ENCODE data around the gene C1QL4. TPM values are rescaled to one million over a fixed set of nuclear protein-coding genes. Genes with fewer than 3 reads are reported as not detected.
"Not testable (repeated sequence)": the region's sequence is repeated elsewhere in the genome, so short reads cannot be mapped to it uniquely, and the experiment has no call there.

C1QL4 gene
- total RNA-seq, 1 donor from 2014 or later = 2.0 TPM

DNA sequence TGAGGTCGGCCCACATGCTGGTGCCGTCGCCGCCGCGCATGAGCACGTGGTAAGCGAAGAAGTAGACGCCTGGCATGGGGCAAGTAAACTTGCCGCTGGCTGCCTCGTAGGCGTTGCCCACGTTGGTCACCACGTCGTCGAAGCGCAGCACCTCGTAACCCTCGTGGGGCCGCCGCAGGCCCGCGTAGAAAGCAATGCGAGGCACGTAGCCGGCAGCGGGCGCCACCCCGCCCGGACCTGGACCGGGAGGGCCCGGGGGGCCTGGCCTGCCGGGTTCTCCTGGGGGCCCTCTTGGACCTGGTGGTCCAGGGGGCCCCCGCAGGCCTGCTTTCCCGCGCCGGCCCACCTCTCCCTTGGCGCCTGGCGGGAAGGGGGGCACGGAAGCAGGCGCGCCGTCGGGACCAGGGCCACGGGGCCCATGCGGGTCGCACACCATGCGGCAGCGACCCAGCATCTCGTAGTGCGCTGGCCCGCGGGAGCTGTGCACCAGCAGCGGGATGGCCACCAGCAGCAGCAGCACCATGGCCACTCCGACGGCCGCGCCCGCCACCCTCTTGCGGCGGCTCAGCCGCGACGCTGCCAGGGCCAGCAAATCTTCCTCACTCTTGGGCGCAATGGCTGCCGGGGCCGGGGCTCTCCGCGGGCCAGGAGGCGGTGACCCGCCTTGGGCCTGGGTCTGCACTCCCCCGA is 888 bp downstream of the C1QL4 start:
- TF ChIP-seq, protein P1, sequence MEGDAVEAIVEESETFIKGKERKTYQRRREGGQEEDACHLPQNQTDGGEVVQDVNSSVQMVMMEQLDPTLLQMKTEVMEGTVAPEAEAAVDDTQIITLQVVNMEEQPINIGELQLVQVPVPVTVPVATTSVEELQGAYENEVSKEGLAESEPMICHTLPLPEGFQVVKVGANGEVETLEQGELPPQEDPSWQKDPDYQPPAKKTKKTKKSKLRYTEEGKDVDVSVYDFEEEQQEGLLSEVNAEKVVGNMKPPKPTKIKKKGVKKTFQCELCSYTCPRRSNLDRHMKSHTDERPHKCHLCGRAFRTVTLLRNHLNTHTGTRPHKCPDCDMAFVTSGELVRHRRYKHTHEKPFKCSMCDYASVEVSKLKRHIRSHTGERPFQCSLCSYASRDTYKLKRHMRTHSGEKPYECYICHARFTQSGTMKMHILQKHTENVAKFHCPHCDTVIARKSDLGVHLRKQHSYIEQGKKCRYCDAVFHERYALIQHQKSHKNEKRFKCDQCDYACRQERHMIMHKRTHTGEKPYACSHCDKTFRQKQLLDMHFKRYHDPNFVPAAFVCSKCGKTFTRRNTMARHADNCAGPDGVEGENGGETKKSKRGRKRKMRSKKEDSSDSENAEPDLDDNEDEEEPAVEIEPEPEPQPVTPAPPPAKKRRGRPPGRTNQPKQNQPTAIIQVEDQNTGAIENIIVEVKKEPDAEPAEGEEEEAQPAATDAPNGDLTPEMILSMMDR (IDR thresholded peaks at IDR 0.05) = no peak
- TF ChIP-seq POLR2AphosphoS5 (IDR thresholded peaks at IDR 0.05; ENCODE audit: insufficient read depth in 1 of 2, low read depth in 1 of 2) = no peak
- TF ChIP-seq POLR2A (IDR thresholded peaks at IDR 0.05) = no peak
- Histone ChIP-seq H3K27ac (no peak overlapping the region), H3K36me3 (no peaks in the 10 kb centered on the region), H3K9me3 (no peaks in the 10 kb centered on the region), H3K27me3 (peaks cover 13% of the 10 kb centered on the region), H3K4me1 (peaks cover 39% of the 10 kb centered on the region), H3K4me3 (peak overlapping the region in 1 of 2 donors; percentile 35)
- intact Hi-C loops (cut with DNase I) = no loop called here
- DNase-seq (ENCODE audit: extremely low spot score in 2 of 2) = no peak

DNA sequence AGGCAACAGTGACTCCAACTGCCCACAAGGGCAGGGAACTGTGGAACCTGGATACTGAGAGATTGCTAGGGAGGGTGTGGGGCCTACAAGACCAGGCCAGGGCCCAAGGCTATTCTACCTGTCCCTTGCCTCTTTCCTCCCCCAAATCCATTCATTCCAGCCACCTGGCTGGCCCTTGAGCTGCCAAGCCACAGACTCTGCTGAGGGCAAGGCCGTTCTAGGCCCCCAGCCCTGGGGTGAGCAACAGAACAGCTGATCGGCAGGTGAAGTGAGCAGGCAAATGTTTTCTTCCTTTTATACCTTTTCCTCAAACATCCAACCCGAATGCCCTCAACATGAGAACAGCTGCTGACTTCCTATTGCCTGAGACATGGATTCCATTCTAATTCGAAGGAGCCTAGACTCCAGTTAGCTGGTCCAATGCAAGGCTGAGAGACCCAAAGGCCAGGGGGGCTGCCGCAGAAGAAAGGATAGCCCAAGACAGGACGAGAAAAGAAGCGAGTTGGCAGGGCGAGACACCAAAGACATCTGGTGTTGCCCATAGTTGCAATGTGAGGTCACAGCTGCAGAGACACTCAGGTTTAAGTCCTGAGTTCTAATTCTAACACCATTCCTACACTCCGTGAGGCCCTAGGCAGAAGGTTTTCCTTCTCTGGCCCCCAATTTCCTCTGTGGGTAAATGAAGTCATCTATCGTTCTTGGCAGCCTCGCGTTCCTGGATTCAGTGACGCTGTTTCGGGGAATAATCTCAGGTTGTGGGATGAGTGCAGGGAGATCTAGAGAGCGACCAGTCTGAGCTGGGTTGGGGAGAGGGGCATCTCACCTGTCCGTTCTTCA is 1.7 kb downstream of the C1QL4 start:
- DNase-seq (ENCODE audit: extremely low spot score in 2 of 2) = no peak
- H3K27me3 ChIP-seq = peaks cover 13% of the 10 kb centered on the region

DNA sequence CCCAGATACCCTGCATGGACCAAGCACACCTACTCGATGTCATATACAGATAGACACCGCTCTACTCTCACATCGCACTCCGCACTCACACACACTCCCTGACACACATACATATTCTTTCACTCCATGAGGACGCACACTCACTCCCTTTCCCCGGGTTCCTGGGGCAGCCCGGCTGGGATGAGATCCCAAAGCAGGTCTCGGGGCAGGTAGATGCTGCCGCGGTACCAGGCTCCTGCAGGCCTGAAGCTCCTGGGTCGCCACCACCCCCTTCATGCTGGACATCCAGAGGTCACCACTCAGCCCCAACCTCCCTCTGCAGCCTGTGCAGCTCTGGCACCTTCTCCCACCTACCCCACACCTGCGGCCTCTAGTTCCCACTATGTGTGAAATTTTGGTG is 2.3 kb downstream of the C1QL4 start:
- DNase-seq (ENCODE audit: extremely low spot score in 2 of 2) = no peak
- H3K27me3 ChIP-seq = peaks cover 13% of the 10 kb centered on the region

More for the DNA sequence above, 1.7 kb downstream of the C1QL4 start:
- intact Hi-C loops (cut with DNase I) = no loop called here
- peaks cover 42% of the 10 kb centered on the region for H3K4me1 ChIP-seq
- H3K4me3 ChIP-seq = no peak overlapping the region
- H3K27ac ChIP-seq = no peak overlapping the region
- TF ChIP-seq, protein P1 (IDR thresholded peaks at IDR 0.05) = no peak
- TF ChIP-seq POLR2AphosphoS5 (IDR thresholded peaks at IDR 0.05; ENCODE audit: insufficient read depth in 1 of 2, low read depth in 1 of 2) = no peak
- no peak for TF ChIP-seq POLR2A (IDR thresholded peaks at IDR 0.05)
- no peaks in the 10 kb centered on the region for H3K9me3 ChIP-seq
- no peaks in the 10 kb centered on the region for H3K36me3 ChIP-seq

GRCh38 chr12:49334226-49334625 is 2.8 kb downstream of the C1QL4 start:
- peaks cover 42% of the 10 kb centered on the region for H3K4me1 ChIP-seq
- intact Hi-C loops (cut with DNase I) = no loop called here
- DNase-seq (ENCODE audit: extremely low spot score in 2 of 2) = no peak
- H3K27ac ChIP-seq = no peak overlapping the region
- H3K9me3 ChIP-seq = no peaks in the 10 kb centered on the region
- H3K36me3 ChIP-seq = no peaks in the 10 kb centered on the region
- TF ChIP-seq POLR2A (IDR thresholded peaks at IDR 0.05) = no peak
- TF ChIP-seq POLR2AphosphoS5 (IDR thresholded peaks at IDR 0.05; ENCODE audit: insufficient read depth in 1 of 2, low read depth in 1 of 2) = no peak
- TF ChIP-seq, protein P1 (IDR thresholded peaks at IDR 0.05) = no peak
- H3K4me3 ChIP-seq = no peak overlapping the region
- H3K27me3 ChIP-seq = peaks cover 13% of the 10 kb centered on the region

More for the DNA sequence above, 2.3 kb downstream of the C1QL4 start:
- no peak for TF ChIP-seq POLR2AphosphoS5 (IDR thresholded peaks at IDR 0.05; ENCODE audit: insufficient read depth in 1 of 2, low read depth in 1 of 2)
- TF ChIP-seq, protein P1 (IDR thresholded peaks at IDR 0.05) = no peak
- no peak for TF ChIP-seq POLR2A (IDR thresholded peaks at IDR 0.05)
- Histone ChIP-seq H3K4me3 (no peak overlapping the region), H3K36me3 (no peaks in the 10 kb centered on the region), H3K9me3 (no peaks in the 10 kb centered on the region), H3K27ac (no peak overlapping the region), H3K4me1 (peaks cover 42% of the 10 kb centered on the region)
- intact Hi-C loops (cut with DNase I) = no loop called here

DNA sequence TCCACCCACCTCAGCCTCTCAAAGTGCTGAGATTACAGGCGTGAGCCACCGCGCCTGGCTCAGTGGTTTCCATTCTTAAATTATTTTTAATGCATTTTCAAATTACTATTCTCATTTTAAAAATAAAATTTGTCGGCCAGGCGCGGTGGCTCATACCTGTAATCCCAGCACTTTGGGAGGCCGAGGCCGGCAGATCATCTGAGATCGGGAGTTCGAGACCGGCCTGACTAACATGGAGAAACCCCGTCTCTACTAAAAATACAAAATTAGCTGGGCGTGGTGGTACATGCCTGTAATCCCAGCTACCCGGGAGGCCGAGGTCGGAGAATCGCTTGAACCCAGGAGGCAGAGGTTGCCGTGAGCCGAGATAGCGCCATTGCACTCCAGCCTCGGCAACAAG is 3.2 kb downstream of the C1QL4 start:
- intact Hi-C loops (cut with DNase I); H3K36me3 ChIP-seq; H3K9me3 ChIP-seq; H3K27ac ChIP-seq; DNase-seq (ENCODE audit: extremely low spot score in 2 of 2); H3K4me3 ChIP-seq: not testable (repeated sequence)
- Histone ChIP-seq H3K27me3 (peaks cover 13% of the 10 kb centered on the region), H3K4me1 (peaks cover 42% of the 10 kb centered on the region)

All from vagina (tissue), 2 donors.